ENCODE results near the gene MOB2. TPM values are rescaled to one million over a fixed set of nuclear protein-coding genes. Genes with fewer than 3 reads are reported as not detected.

MOB2 gene
- total RNA-seq, 5 donors from 2014 or later (not counting 1 experiment from before 2014, with no cell fraction given) = 49.6 to 79.2 (median 72.6) TPM

DNA sequence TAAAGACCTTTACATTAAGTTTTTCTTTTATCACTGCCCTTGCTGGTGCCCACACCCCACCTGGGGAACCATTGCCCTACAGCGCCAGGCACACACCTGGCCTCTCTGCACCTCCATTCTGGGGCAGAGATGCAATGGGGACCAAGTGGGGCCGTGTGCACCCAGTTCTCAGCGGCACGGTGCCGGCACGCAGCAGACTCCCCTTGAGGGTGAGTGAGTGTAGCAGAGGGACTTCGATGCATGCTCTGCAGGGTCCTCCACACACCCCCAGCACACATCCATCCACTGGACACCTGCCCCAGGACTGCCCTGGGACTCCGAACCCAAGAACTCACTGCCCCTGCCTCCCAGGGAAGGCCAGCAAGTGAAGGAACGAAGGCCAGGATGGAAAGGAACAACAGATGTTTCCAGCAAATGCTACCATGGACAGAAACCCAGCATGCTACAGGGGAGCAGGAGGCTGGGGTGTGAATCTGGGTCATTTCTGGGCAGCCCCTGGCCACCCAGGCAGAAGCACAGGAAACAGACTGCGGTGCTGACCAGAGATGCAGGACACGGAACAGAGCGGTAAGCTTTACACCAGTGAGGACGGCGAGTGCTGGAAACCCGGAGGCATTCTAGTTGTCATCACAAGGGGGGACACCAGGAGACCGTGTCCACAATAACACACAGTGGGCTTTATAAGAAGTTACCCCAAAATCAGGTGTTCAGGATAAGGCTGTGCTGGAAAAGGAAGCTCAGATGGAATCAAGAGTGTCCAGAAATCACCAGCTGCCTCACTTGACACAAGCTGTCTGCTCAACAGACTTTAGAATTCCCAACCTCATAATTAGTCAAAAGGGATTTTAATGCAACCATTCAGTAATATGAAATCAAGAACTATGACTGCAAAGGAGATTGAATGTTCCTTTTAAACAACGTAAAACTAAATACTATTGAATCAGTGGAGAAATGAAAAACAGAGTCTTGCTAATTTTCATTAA lies 32.7 kb upstream of the MOB2 start:
- Mint-ChIP-seq H3K4me1 (peaks cover 71 to 91% (median 83%) of the 10 kb centered on the region in 3 donors), H3K9me3 (no peaks in the 10 kb centered on the region), H3K27ac (no peak overlapping the region), H3K36me3 (peaks cover 4% of the 10 kb centered on the region), H3K4me3 (no peak overlapping the region), H3K27me3 (no peaks in the 10 kb centered on the region)
- no peaks in the 10 kb centered on the region for H3K27me3 ChIP-seq (replicated peaks in 1 of 2; ENCODE audit: control insufficient read depth in 2 of 2, extremely low read depth in 1 of 2, insufficient read depth in 2 of 2, low read length in 1 of 2)
- DNase-seq (no peak), ATAC-seq (replicated peaks in 1 of 4) (no peak)
- no peaks in the 10 kb centered on the region for H3K9me3 ChIP-seq
- H3K27ac ChIP-seq (ENCODE audit: low read length) = no peak overlapping the region
- 89% methylated on average over 8 of the region's 17 CpGs for whole genome bisulfite sequencing (ENCODE audit: insufficient coverage)
- peaks cover 0 to 2% of the 10 kb centered on the region in 2 donors for H3K36me3 ChIP-seq (ENCODE audit: control insufficient read depth in 2 of 2, extremely low read depth in 1 of 2, insufficient read depth in 1 of 2, low read length in 1 of 2)
- H3K4me3 ChIP-seq (ENCODE audit: control insufficient read depth in 1 of 2, extremely low read depth in 1 of 2, low read length in 1 of 2) = no peak overlapping the region
- ChIA-PET CTCF (no interaction called here), POLR2A (no interaction called here)
- peaks cover 0 to 75% of the 10 kb centered on the region in 2 experiments for H3K4me1 ChIP-seq (ENCODE audit: control insufficient read depth in 1 of 2, extremely low read depth in 1 of 2, insufficient read depth in 2 of 2, low read length in 2 of 2)

DNA sequence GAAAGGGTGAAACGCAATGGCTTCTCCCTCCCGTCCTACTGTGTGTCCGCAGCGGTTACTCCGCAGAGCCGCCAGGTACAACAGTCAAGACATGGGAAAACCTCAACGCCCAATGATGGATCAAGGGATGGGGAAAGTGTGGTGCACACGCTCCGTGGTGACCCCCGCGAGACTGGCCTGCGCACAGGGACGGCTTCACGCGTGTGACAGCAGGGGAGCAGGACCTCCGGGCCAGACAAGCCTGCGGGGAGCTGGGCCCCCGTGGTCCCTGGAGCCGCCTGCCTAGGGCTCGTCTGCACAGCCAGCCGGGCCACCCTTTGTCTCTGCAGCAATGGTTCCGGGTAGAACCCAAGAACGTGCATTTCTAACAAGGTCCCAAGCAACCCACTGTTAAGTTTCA lies 31.7 kb upstream of the MOB2 start:
- Mint-ChIP-seq H3K4me3 (no peak overlapping the region), H3K36me3 (peaks cover 7% of the 10 kb centered on the region), H3K27ac (no peak overlapping the region), H3K4me1 (peaks cover 74 to 91% (median 83%) of the 10 kb centered on the region in 3 donors), H3K27me3 (no peaks in the 10 kb centered on the region), H3K9me3 (no peaks in the 10 kb centered on the region)
- ChIA-PET POLR2A (no interaction called here), CTCF (no interaction called here)
- DNase-seq = no peak
- Histone ChIP-seq H3K4me1 (ENCODE audit: control insufficient read depth in 1 of 2, extremely low read depth in 1 of 2, insufficient read depth in 2 of 2, low read length in 2 of 2) (peaks cover 0 to 75% of the 10 kb centered on the region in 2 experiments), H3K27me3 (replicated peaks in 1 of 2; ENCODE audit: control insufficient read depth in 2 of 2, extremely low read depth in 1 of 2, insufficient read depth in 2 of 2, low read length in 1 of 2) (no peaks in the 10 kb centered on the region), H3K9me3 (no peaks in the 10 kb centered on the region), H3K4me3 (ENCODE audit: control insufficient read depth in 1 of 2, extremely low read depth in 1 of 2, low read length in 1 of 2) (no peak overlapping the region), H3K36me3 (ENCODE audit: control insufficient read depth in 2 of 2, extremely low read depth in 1 of 2, insufficient read depth in 1 of 2, low read length in 1 of 2) (peaks cover 3 to 6% of the 10 kb centered on the region in 2 donors), H3K27ac (ENCODE audit: low read length) (no peak overlapping the region)
- no peak for ATAC-seq (replicated peaks in 1 of 4)
- 95% methylated on average over 19 of the region's 23 CpGs for WGBS (ENCODE audit: insufficient coverage)

DNA sequence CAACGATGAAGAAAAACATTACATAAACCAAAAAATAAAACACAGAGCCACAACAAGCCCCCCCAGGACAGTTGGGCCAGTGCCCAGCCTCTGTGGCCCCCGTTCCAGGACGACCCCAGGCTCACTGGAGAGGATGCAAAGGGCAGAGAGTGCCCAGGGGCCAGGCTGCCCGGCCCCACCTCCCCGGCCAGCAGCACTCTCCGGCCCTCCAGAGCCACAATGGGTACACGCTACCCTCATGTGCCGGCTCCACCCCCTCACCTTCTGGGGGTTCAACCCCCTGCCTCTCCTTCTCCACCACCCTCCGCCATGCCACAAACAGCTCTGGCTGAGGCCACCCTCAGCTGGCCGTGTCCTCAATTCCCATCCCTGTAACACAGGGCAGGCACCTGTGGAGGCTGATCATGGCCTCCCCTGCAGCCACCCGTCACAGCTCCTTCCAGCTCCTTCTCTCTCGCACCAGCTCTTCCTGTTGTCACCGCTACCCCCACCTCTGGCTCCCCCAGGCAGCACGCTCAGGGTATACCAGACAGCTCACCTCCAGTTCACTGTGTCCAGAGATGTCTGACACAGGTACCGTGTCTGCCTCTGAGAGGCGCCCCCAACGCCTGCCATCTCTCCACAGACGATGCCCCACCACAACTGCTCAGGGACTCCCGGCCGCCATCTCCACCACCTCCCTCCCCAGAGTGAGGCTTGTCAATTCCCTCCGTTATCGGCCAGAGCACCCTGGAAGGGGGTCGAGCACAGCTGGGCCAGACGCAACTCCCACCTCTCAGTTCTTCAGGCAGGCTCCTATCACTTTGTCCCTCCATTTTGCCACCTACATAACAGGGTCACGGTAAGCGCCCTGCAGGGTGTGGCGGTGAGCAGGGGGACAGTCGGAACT lies 30.8 kb upstream of the MOB2 start:
- DNase-seq (no peak), ATAC-seq (replicated peaks in 1 of 4) (no peak)
- peaks cover 5 to 6% of the 10 kb centered on the region in 2 donors for H3K36me3 ChIP-seq (ENCODE audit: control insufficient read depth in 2 of 2, extremely low read depth in 1 of 2, insufficient read depth in 1 of 2, low read length in 1 of 2)
- Mint-ChIP-seq H3K27ac (peak overlapping the region; percentile 25 to 55), H3K27me3 (no peaks in the 10 kb centered on the region), H3K36me3 (peaks cover 10% of the 10 kb centered on the region), H3K4me3 (peak overlapping the region in 1 of 3 donors; percentile 8), H3K9me3 (no peaks in the 10 kb centered on the region), H3K4me1 (peaks cover 70 to 88% (median 80%) of the 10 kb centered on the region in 3 donors)
- H3K4me1 ChIP-seq (ENCODE audit: control insufficient read depth in 1 of 2, extremely low read depth in 1 of 2, insufficient read depth in 2 of 2, low read length in 2 of 2) = peaks cover 0 to 75% of the 10 kb centered on the region in 2 experiments
- no peaks in the 10 kb centered on the region for H3K9me3 ChIP-seq
- H3K4me3 ChIP-seq (ENCODE audit: control insufficient read depth in 1 of 2, extremely low read depth in 1 of 2, low read length in 1 of 2) = no peak overlapping the region
- H3K27me3 ChIP-seq (replicated peaks in 1 of 2; ENCODE audit: control insufficient read depth in 2 of 2, extremely low read depth in 1 of 2, insufficient read depth in 2 of 2, low read length in 1 of 2) = no peaks in the 10 kb centered on the region
- WGBS (ENCODE audit: insufficient coverage) = 90% methylated on average over 18 of the region's 28 CpGs
- POLR2A ChIA-PET = no interaction called here
- no peak overlapping the region for H3K27ac ChIP-seq (ENCODE audit: low read length)
- CTCF ChIA-PET = no interaction called here

DNA sequence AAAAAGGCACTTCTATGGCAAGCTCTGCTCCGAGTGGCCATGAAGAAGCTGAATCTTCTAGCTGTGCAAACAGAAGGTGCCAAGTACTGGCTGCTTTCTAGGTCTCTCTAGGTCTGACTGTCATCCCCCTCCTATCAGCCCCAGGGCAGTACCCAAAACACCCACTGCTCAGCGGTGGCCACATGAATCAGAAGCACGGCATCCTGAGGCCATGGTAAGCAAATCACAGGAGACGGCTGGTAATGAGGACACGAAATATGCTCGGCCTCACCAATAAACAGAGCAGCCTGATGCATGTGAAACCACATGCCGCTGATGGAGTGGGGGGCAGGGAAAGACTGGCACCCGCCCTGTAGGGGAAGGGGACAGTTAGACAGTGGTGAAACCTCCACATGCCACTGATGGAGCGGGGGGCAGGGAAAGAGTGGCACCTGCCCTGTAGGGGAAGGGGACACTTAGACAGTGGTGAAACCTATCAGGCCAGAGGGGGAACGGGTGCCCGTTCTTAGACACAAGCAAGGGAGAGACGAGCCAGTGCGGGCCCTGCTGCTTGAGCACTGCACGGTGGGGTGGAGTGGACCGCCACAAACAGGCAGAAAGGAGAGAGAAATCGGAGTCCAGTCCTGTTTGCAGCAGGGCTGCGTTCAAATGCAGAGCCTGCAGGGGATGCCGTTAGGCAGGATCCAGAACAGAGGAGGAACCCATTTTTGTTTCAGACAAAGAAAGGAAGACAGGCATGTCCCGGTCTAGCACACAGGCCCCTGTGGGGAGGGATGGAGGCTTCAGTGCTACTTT lies 29.9 kb upstream of the MOB2 start:
- ChIA-PET CTCF (interaction anchor here in 1 of 2 donors (1.0 kb wide), 1 partner anchor 313 kb away, joined by 3 read pairs; no protein-coding TSS in a partner anchor), POLR2A (no interaction called here)
- Mint-ChIP-seq H3K9me3 (no peaks in the 10 kb centered on the region), H3K36me3 (peaks cover 10% of the 10 kb centered on the region), H3K27ac (peak overlapping the region in 1 of 2 donors; percentile 15), H3K27me3 (no peaks in the 10 kb centered on the region), H3K4me1 (peaks cover 75 to 88% (median 83%) of the 10 kb centered on the region in 3 donors), H3K4me3 (peak overlapping the region in 1 of 3 donors; percentile 47)
- Histone ChIP-seq H3K4me1 (ENCODE audit: control insufficient read depth in 1 of 2, extremely low read depth in 1 of 2, insufficient read depth in 2 of 2, low read length in 2 of 2) (peaks cover 0 to 81% of the 10 kb centered on the region in 2 experiments), H3K27ac (ENCODE audit: low read length) (no peak overlapping the region), H3K27me3 (replicated peaks in 1 of 2; ENCODE audit: control insufficient read depth in 2 of 2, extremely low read depth in 1 of 2, insufficient read depth in 2 of 2, low read length in 1 of 2) (no peaks in the 10 kb centered on the region), H3K36me3 (ENCODE audit: control insufficient read depth in 2 of 2, extremely low read depth in 1 of 2, insufficient read depth in 1 of 2, low read length in 1 of 2) (peaks cover 5 to 6% of the 10 kb centered on the region in 2 donors), H3K4me3 (ENCODE audit: control insufficient read depth in 1 of 2, extremely low read depth in 1 of 2, low read length in 1 of 2) (no peak overlapping the region), H3K9me3 (no peaks in the 10 kb centered on the region)
- DNase-seq = no peak
- 77% methylated on average over 16 of the region's 19 CpGs for WGBS (ENCODE audit: insufficient coverage)
- ATAC-seq (replicated peaks in 1 of 4) = peak in 1 of 4 experiments; percentile 18

GRCh38 chr11:1515082-1516060 lies 28.8 kb upstream of the MOB2 start:
- ATAC-seq (replicated peaks in 1 of 4) (peak; percentile 66 to 77 (median 74)), DNase-seq (peak; percentile 19 to 80 (median 64))
- H3K36me3 Mint-ChIP-seq = peaks cover 6% of the 10 kb centered on the region
- Histone ChIP-seq H3K4me1 (ENCODE audit: control insufficient read depth in 1 of 2, extremely low read depth in 1 of 2, insufficient read depth in 2 of 2, low read length in 2 of 2) (peaks cover 0 to 74% of the 10 kb centered on the region in 2 experiments), H3K4me3 (ENCODE audit: control insufficient read depth in 1 of 2, extremely low read depth in 1 of 2, low read length in 1 of 2) (peak overlapping the region in 1 of 2 donors; percentile 10), H3K36me3 (ENCODE audit: control insufficient read depth in 2 of 2, extremely low read depth in 1 of 2, insufficient read depth in 1 of 2, low read length in 1 of 2) (peaks cover 5 to 6% of the 10 kb centered on the region in 2 donors), H3K27ac (ENCODE audit: low read length) (no peak overlapping the region), H3K9me3 (no peaks in the 10 kb centered on the region), H3K27me3 (replicated peaks in 1 of 2; ENCODE audit: control insufficient read depth in 2 of 2, extremely low read depth in 1 of 2, insufficient read depth in 2 of 2, low read length in 1 of 2) (no peaks in the 10 kb centered on the region)
- 48% methylated on average over 32 of the region's 36 CpGs for WGBS (ENCODE audit: insufficient coverage)
- ChIA-PET CTCF (interaction anchor here (0.5 to 1.0 kb wide), 3 partner anchors 14 to 463 kb away, joined by 3 read pairs; no protein-coding TSS in a partner anchor), POLR2A (no interaction called here)
- no peaks in the 10 kb centered on the region for H3K9me3 Mint-ChIP-seq
- peaks cover 64 to 85% (median 78%) of the 10 kb centered on the region in 3 donors for H3K4me1 Mint-ChIP-seq
- no peak overlapping the region for H3K27ac Mint-ChIP-seq
- H3K4me3 Mint-ChIP-seq = peak overlapping the region in 1 of 3 donors; percentile 47
- no peaks in the 10 kb centered on the region for H3K27me3 Mint-ChIP-seq

All from T-cell (primary cell).